PC-3 (cell line): ENCODE results near the gene PAIP1. TPM values are rescaled to one million over a fixed set of nuclear protein-coding genes. Genes with fewer than 3 reads are reported as not detected.

Experiments
- ATAC-seq: fragments of 200-7000 bp; cut with Tn5 transposase; 2 replicates; pipeline ENCODE4 v1.9.1; 2020; ENCODE audit warnings: mild to moderate bottlenecking, moderate library complexity
- BruUV-seq: library from RNA; stranded (reverse); fragments of 400-500 nt; replicated peaks from 2 replicates; lab custom pipeline; 2021; lab: Mats Ljungman, UMichigan
- CTCF ChIA-PET: fragments of 300-600 bp; sonication (Branson Sonifier 250); formaldehyde crosslinking; loops from one replicate; lab custom pipeline; 2022; ENCODE audit warnings: antibody characterized with exemption; lab: Charles Lee
- POLR2A ChIA-PET: fragments of 300-600 bp; sonication (Branson Sonifier 250); formaldehyde crosslinking; loops from one replicate; lab custom pipeline; 2022; ENCODE audit warnings: antibody characterized with exemption; ENCODE audit not compliant: unreplicated experiment; lab: Charles Lee
- DNase-seq: peaks from one replicate; pipeline ENCODE4 v3.0.0-alpha.2; 2015
- H2AFZ ChIP-seq: fragments of 300-600 bp; sonication (generic); 2 replicates; pipeline ENCODE4 v1.6.0; 2016; ENCODE audit warnings: antibody characterized with exemption, low read length
- H3F3A ChIP-seq: fragments of 300-600 bp; sonication (generic); one replicate; pipeline ENCODE4 v1.6.0; 2017; ENCODE audit warnings: antibody characterized with exemption, low read length, control low read depth, mild to moderate bottlenecking; ENCODE audit not compliant: unreplicated experiment
- H3K27ac ChIP-seq: fragments of 300-600 bp; sonication (generic); 2 replicates; pipeline ENCODE4 v1.5.1; 2016; ENCODE audit warnings: mild to moderate bottlenecking, low read length
- H3K27me3 ChIP-seq: fragments of 300-600 bp; sonication (generic); 2 replicates; pipeline ENCODE4 v1.6.1; 2016; ENCODE audit warnings: low read length, mixed read lengths
- H3K36me3 ChIP-seq: fragments of 300-600 bp; sonication (generic); 2 replicates; pipeline ENCODE4 v1.6.1; 2016; ENCODE audit warnings: low read depth, mixed run types, low read length, mixed read lengths
- H3K4me1 ChIP-seq: fragments of 300-600 bp; sonication (generic); 2 replicates; pipeline ENCODE4 v1.5.1; 2016; ENCODE audit warnings: low read length; ENCODE audit not compliant: insufficient read depth
- H3K4me2 ChIP-seq: fragments of 300-600 bp; sonication (generic); 2 replicates; pipeline ENCODE4 v1.6.0; 2016; ENCODE audit warnings: low read length
- H3K4me3 ChIP-seq: fragments of 300-600 bp; sonication (generic); 2 replicates; pipeline ENCODE4 v1.5.1; 2016; ENCODE audit warnings: mild to moderate bottlenecking, low read length, mixed read lengths
- H3K79me2 ChIP-seq: fragments of 300-600 bp; sonication (generic); 2 replicates; pipeline ENCODE4 v1.6.1; 2017; ENCODE audit warnings: low read length, mixed read lengths
- H3K9ac ChIP-seq: fragments of 300-600 bp; sonication (generic); 2 replicates; pipeline ENCODE4 v1.6.0; 2016; ENCODE audit warnings: mild to moderate bottlenecking, low read length
- H3K9me2 ChIP-seq: fragments of 300-600 bp; sonication (generic); replicated peaks from 2 replicates; pipeline ENCODE4 v1.6.1; 2016; ENCODE audit warnings: mixed run types, low read length, mixed read lengths
- H3K9me3 ChIP-seq: fragments of 300-600 bp; sonication (generic); 2 replicates; pipeline ENCODE4 v1.6.1; 2016; ENCODE audit warnings: low read length, mixed read lengths
- H4K20me1 ChIP-seq: fragments of 300-600 bp; sonication (generic); 2 replicates; pipeline ENCODE4 v1.6.1; 2016; ENCODE audit warnings: low read length, mixed read lengths
- CTCF ChIP-seq: fragments of 300-600 bp; sonication (generic); conservative IDR thresholded peaks from 2 replicates; pipeline ENCODE4 v1.5.1; 2017; ENCODE audit warnings: antibody characterized with exemption, low read depth, mild to moderate bottlenecking, low read length
- EZH2 ChIP-seq: fragments of 300-600 bp; sonication (generic); IDR thresholded peaks from one replicate; pipeline ENCODE4 v1.6.1; 2017; ENCODE audit warnings: antibody characterized with exemption, mild to moderate bottlenecking, low read length; ENCODE audit not compliant: unreplicated experiment
- EZH2phosphoT487 ChIP-seq: fragments of 300-600 bp; sonication (generic); IDR thresholded peaks from 2 replicates; pipeline ENCODE4 v1.6.1; 2018; ENCODE audit warnings: mild to moderate bottlenecking, antibody characterized with exemption, low read length, borderline replicate concordance
- intact Hi-C: fragments of 100-400 bp; cut with micrococcal nuclease; formaldehyde crosslinking; loops from 2 replicates; pipeline ENCODE4 v1.9.0; 2023
- total RNA-seq: library from RNA; depleted of rRNA; stranded (reverse); fragments of >200 nt; gene quantifications from 2 replicates; pipeline ENCODE4 v1.2.3, GENCODE V29; 2014

PAIP1 gene
- total RNA-seq, 1 experiment from 2014 or later = 142 TPM

GRCh38 chr5:43555895-43556606 is 826 bp downstream of the PAIP1 start:
- TSS peak; percentile 26 for BruUV-seq
- ATAC-seq = peak; percentile 49
- Histone ChIP-seq H3K9ac (peak overlapping the region; percentile 94), H3K36me3 (peaks cover 35% of the 10 kb centered on the region), H3K27ac (peak overlapping the region; percentile 65), H3K4me2 (peak overlapping the region; percentile 86), H3F3A (no peaks in the 10 kb centered on the region), H4K20me1 (peaks cover 28% of the 10 kb centered on the region), H3K9me2 (no peaks in the 10 kb centered on the region), H3K4me3 (peak overlapping the region; percentile 82), H3K27me3 (no peaks in the 10 kb centered on the region), H3K4me1 (peaks cover 25% of the 10 kb centered on the region), H3K79me2 (peaks cover 54% of the 10 kb centered on the region), H2AFZ (peak overlapping the region; percentile 81), H3K9me3 (no peaks in the 10 kb centered on the region)
- ChIA-PET POLR2A (interaction anchor here (0.6 to 0.7 kb wide), 6 partner anchors 38 to 435 kb away, joined by 3 to 6 read pairs (median 4); no protein-coding TSS in a partner anchor), CTCF (no interaction called here)
- peak; percentile 56 for DNase-seq
- no peak for TF ChIP-seq EZH2
- TF ChIP-seq CTCF = no peak
- TF ChIP-seq EZH2phosphoT487 = no peak
- intact Hi-C loops = loop anchor here (1.0 to 2.0 kb wide), 2 partner anchors 41 to 47 kb away; partner anchors contain the start of genes C5orf34 and NNT

GRCh38 chr5:43554497-43554896 is 2.4 kb downstream of the PAIP1 start:
- ATAC-seq = no peak
- Histone ChIP-seq H3K4me2 (peak overlapping the region; percentile 86), H3K4me1 (peaks cover 25% of the 10 kb centered on the region), H3K9me3 (no peaks in the 10 kb centered on the region), H3F3A (no peaks in the 10 kb centered on the region), H3K9ac (no peak overlapping the region), H4K20me1 (peaks cover 28% of the 10 kb centered on the region), H3K36me3 (peaks cover 46% of the 10 kb centered on the region), H3K79me2 (peaks cover 68% of the 10 kb centered on the region), H3K27me3 (no peaks in the 10 kb centered on the region), H2AFZ (no peak overlapping the region), H3K4me3 (peak overlapping the region; percentile 82), H3K9me2 (no peaks in the 10 kb centered on the region), H3K27ac (no peak overlapping the region)
- no TSS peak for BruUV-seq
- POLR2A ChIA-PET = no interaction called here
- intact Hi-C loops = no loop called here
- DNase-seq = no peak
- CTCF ChIA-PET = no interaction called here
- TF ChIP-seq EZH2phosphoT487 (no peak), EZH2 (no peak), CTCF (no peak)

- H3K9me2 ChIP-seq = no peaks in the 10 kb centered on the region
- BruUV-seq = no TSS peak
- DNase-seq (peak; percentile 15), ATAC-seq (no peak)
- H3K36me3 ChIP-seq = peaks cover 49% of the 10 kb centered on the region
- no peaks in the 10 kb centered on the region for H3F3A ChIP-seq
- H4K20me1 ChIP-seq = peaks cover 28% of the 10 kb centered on the region
- H3K79me2 ChIP-seq = peaks cover 72% of the 10 kb centered on the region
- intact Hi-C loops = no loop called here
- no peak overlapping the region for H3K9ac ChIP-seq
- peak overlapping the region; percentile 86 for H3K4me2 ChIP-seq
- H3K27me3 ChIP-seq = no peaks in the 10 kb centered on the region
- ChIA-PET POLR2A (no interaction called here), CTCF (no interaction called here)
- no peak overlapping the region for H3K27ac ChIP-seq
- no peaks in the 10 kb centered on the region for H3K9me3 ChIP-seq
- peaks cover 25% of the 10 kb centered on the region for H3K4me1 ChIP-seq
- TF ChIP-seq CTCF (no peak), EZH2 (no peak), EZH2phosphoT487 (no peak)
- no peak overlapping the region for H2AFZ ChIP-seq
- H3K4me3 ChIP-seq = no peak overlapping the region
Measured at GRCh38 chr5:43553381-43553780, 3.5 kb downstream of the PAIP1 start.
